ENCODE results near the gene KYNU. TPM values are rescaled to one million over a fixed set of nuclear protein-coding genes. Genes with fewer than 3 reads are reported as not detected.
"Not testable (repeated sequence)": the region's sequence is repeated elsewhere in the genome, so short reads cannot be mapped to it uniquely, and the experiment has no call there.

Gene KYNU
- total and polyA plus RNA-seq, 2 of the 13 experiments (the other 11 are each of a cell fraction or from before 2014, with no cell fraction given), result 21.9 to 68.6 TPM

GRCh38 chr2:142897807-142898206 is 20.3 kb downstream of the KYNU start (continued):
- TF ChIP-seq ZBTB25 (CRISPR knock-in tag; IDR thresholded peaks at IDR 0.05), result no peak
- TF ChIP-seq NFRKB (IDR thresholded peaks at IDR 0.05), result no peak
- TF ChIP-seq, protein P1, sequence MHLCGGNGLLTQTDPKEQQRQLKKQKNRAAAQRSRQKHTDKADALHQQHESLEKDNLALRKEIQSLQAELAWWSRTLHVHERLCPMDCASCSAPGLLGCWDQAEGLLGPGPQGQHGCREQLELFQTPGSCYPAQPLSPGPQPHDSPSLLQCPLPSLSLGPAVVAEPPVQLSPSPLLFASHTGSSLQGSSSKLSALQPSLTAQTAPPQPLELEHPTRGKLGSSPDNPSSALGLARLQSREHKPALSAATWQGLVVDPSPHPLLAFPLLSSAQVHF (CRISPR knock-in tag; IDR thresholded peaks at IDR 0.05), result no peak
- TF ChIP-seq ZNF180 (CRISPR knock-in tag; IDR thresholded peaks at IDR 0.05; ENCODE audit: borderline replicate concordance, low read depth), result no peak
- TF ChIP-seq TBX2 (CRISPR knock-in tag; IDR thresholded peaks at IDR 0.05; ENCODE audit: borderline replicate concordance), result no peak

- FAIRE-seq; CTCF ChIA-PET (ENCODE audit: low intra/inter-chr PET ratio, low total read pairs); H3K9me3 ChIP-seq (ENCODE audit: low read length); intact Hi-C loops (cut with micrococcal nuclease; ENCODE audit: unreplicated experiment); H3K27ac ChIP-seq (ENCODE audit: extremely low read length, insufficient read depth, low read length); DNase-seq (ENCODE audit: low spot score); H3K4me3 ChIP-seq (replicated peaks in 1 of 3; ENCODE audit: insufficient read depth in 1 of 3, low read depth in 2 of 3, low read length in 3 of 3); H3K9ac ChIP-seq (ENCODE audit: insufficient read depth, low read depth, low read length); ATAC-seq; in situ Hi-C loops (cut with HindIII; ENCODE audit: extremely low pct_ligation_motif_present, low pct_unique_long_range_greater_than_20kb); H3K4me1 ChIP-seq (ENCODE audit: insufficient read depth, low read length); BruUV-seq (replicated peaks); POLR2A ChIA-PET; H2AFZ ChIP-seq (ENCODE audit: low read length); H3K27me3 ChIP-seq (ENCODE audit: control insufficient read depth in 1 of 2, insufficient read depth in 2 of 2, low read length in 2 of 2); H3K4me2 ChIP-seq (ENCODE audit: low read depth, low read length); H4K20me1 ChIP-seq (ENCODE audit: insufficient read depth, low read length): not testable (repeated sequence)
- Histone ChIP-seq H3K36me3 (replicated peaks in 1 of 2; ENCODE audit: control insufficient read depth in 1 of 2, insufficient read depth in 2 of 2, low read length in 2 of 2) (peaks cover 6 to 27% of the 10 kb centered on the region in 2 experiments; a peak in 4 of 5 replicates), H3K79me2 (ENCODE audit: insufficient read depth, low read length) (peaks cover 15% of the 10 kb centered on the region)
- TF ChIP-seq MAFK (conservative IDR thresholded peaks at IDR 0.05 in 1 of 2, IDR thresholded peaks at IDR 0.05 in 1 of 2; ENCODE audit: low read length in 2 of 2), result peak; percentile 71 to 81
- TF ChIP-seq MAFF (IDR thresholded peaks at IDR 0.05; ENCODE audit: low read depth, low read length), result peak; percentile 76
- whole genome bisulfite sequencing (ENCODE audit: low lambda C conversion rate), result 94% methylated on average over 4 of the region's 4 CpGs
Observed at GRCh38 chr2:142900327-142900726, 22.9 kb downstream of the KYNU start.

Data from HepG2 (cell line).